Fibroblast of upper back skin (primary cell): ENCODE results near the gene C5.

Experiments used
- DNase-seq: peaks from one replicate; pipeline ENCODE4 v3.0.0-alpha.2; 2013

C5 gene

GRCh38 chr9:120922404-120923195, 127.5 kb downstream of the C5 start:
- DNase-seq = no peak

GRCh38 chr9:120921661-120922181, 128.4 kb downstream of the C5 start:
- no peak for DNase-seq

- DNase-seq = no peak
Observed at GRCh38 chr9:120920806-120921178, 129.3 kb downstream of the C5 start.

GRCh38 chr9:120919843-120920805, 130.0 kb downstream of the C5 start:
- no peak for DNase-seq

GRCh38 chr9:120918931-120919842, 130.9 kb downstream of the C5 start:
- no peak for DNase-seq

- no peak for DNase-seq
Observed at GRCh38 chr9:120917929-120918762, 131.9 kb downstream of the C5 start.

- DNase-seq = no peak
Observed at GRCh38 chr9:120916991-120917880, 132.8 kb downstream of the C5 start.

- DNase-seq = peak; percentile 51
Observed at GRCh38 chr9:120916588-120916987, 133.5 kb downstream of the C5 start.

- no peak for DNase-seq
Observed at GRCh38 chr9:120915854-120916470, 134.1 kb downstream of the C5 start.

- DNase-seq = no peak
Observed at GRCh38 chr9:120914953-120915352, 135.1 kb downstream of the C5 start.

GRCh38 chr9:120914396-120914795, 135.7 kb downstream of the C5 start:
- DNase-seq = no peak

GRCh38 chr9:120913647-120914264, 136.3 kb downstream of the C5 start:
- DNase-seq = no peak

- no peak for DNase-seq
Observed at GRCh38 chr9:120912958-120913646, 137.0 kb downstream of the C5 start.

GRCh38 chr9:120911295-120911837, 138.7 kb downstream of the C5 start:
- DNase-seq = no peak

GRCh38 chr9:120910643-120911042, 139.4 kb downstream of the C5 start:
- DNase-seq = no peak

GRCh38 chr9:120909904-120910303, 140.2 kb downstream of the C5 start:
- DNase-seq = no peak

GRCh38 chr9:120905315-120906164, 144.5 kb downstream of the C5 start:
- no peak for DNase-seq

- no peak for DNase-seq
Observed at GRCh38 chr9:120904978-120905301, 145.1 kb downstream of the C5 start.
